MCF 10A (cell line): ENCODE results near the gene ARL11. TPM values are rescaled to one million over a fixed set of nuclear protein-coding genes. Genes with fewer than 3 reads are reported as not detected.

ENCODE experiments used
- Bru-seq: library from RNA; stranded (reverse); fragments of 400-500 nt; gene quantifications from one replicate; lab custom pipeline; 2021; lab: Mats Ljungman, UMichigan
- BruChase-seq, 2 experiments: library from RNA; stranded (reverse); fragments of 400-500 nt; gene quantifications; one replicate each; lab custom pipeline; 2021; lab: Mats Ljungman, UMichigan
- BruUV-seq: library from RNA; stranded (reverse); fragments of 400-500 nt; replicated peaks from 2 replicates; lab custom pipeline; 2021; lab: Mats Ljungman, UMichigan
- CTCF ChIA-PET: fragments of 300-600 bp; sonication (Branson Sonifier 250); formaldehyde crosslinking; extraction: SDS; loops from one replicate; lab custom pipeline; 2021; ENCODE audit warnings: antibody characterized with exemption, inconsistent platforms; lab: Yijun Ruan, JAX
- POLR2A ChIA-PET: fragments of 300-600, 350-650 bp; sonication (Branson Sonifier 250); formaldehyde crosslinking; extraction: SDS; loops from one replicate; lab custom pipeline; 2020; ENCODE audit warnings: antibody characterized with exemption, inconsistent platforms; lab: Yijun Ruan, JAX
- DNase-seq: peaks from one replicate; pipeline ENCODE4 v3.0.0-alpha.2; 2018; ENCODE audit not compliant: unreplicated experiment
- H3K27ac Mint-ChIP-seq: one replicate; pipeline ENCODE4 v1.8.0; 2022; ENCODE audit warnings: mild to moderate bottlenecking, low read depth, mixed read lengths; ENCODE audit not compliant: unreplicated experiment
- H3K27me3 Mint-ChIP-seq: one replicate; pipeline ENCODE4 v1.8.0; 2022; ENCODE audit warnings: mixed read lengths; ENCODE audit not compliant: insufficient read depth, unreplicated experiment
- H3K36me3 Mint-ChIP-seq: one replicate; pipeline ENCODE4 v1.8.0; 2022; ENCODE audit warnings: mild to moderate bottlenecking, moderate library complexity, mixed read lengths; ENCODE audit not compliant: insufficient read depth, unreplicated experiment
- H3K4me1 Mint-ChIP-seq: one replicate; pipeline ENCODE4 v1.8.0; 2022; ENCODE audit warnings: mixed read lengths; ENCODE audit not compliant: insufficient read depth, unreplicated experiment
- H3K4me3 Mint-ChIP-seq: one replicate; pipeline ENCODE4 v1.8.0; 2022; ENCODE audit warnings: mild to moderate bottlenecking, moderate library complexity, mixed read lengths; ENCODE audit not compliant: unreplicated experiment
- H3K9me3 Mint-ChIP-seq: one replicate; pipeline ENCODE4 v1.8.0; 2022; ENCODE audit warnings: mixed read lengths; ENCODE audit not compliant: unreplicated experiment
- intact Hi-C: fragments of 100-400 bp; cut with micrococcal nuclease; formaldehyde crosslinking; loops from 2 replicates; pipeline ENCODE4 v1.14.1; 2022
- long read RNA-seq: library from polyadenylated mRNA; stranded (forward); transcript quantifications from one replicate; pipeline ENCODE4 v2.0.0, GENCODE V29; 2022
- total RNA-seq: library from RNA; stranded (reverse); gene quantifications from 2 replicates; pipeline ENCODE4 v1.2.3, GENCODE V29; 2022
- TF ChIP-seq, protein P1 (sequence below): fragments of 200-600 bp; IDR thresholded peaks from one replicate; pipeline ENCODE4 v1.8.0; 2022; ENCODE audit warnings: antibody characterized with exemption, mild to moderate bottlenecking; ENCODE audit not compliant: unreplicated experiment

Gene ARL11
- total RNA-seq (not detected in 2 replicates), Bru-seq, nascent RNA (percentile 16 among the genes with signal in this experiment), BruChase-seq, experiment 1, labeled RNA remaining after a 6-hour chase (not detected), BruChase-seq, experiment 2, labeled RNA remaining after a 2-hour chase (not detected)
- long read RNA-seq = 0 reads

- DNase-seq = no peak
- Mint-ChIP-seq H3K4me1 (no peaks in the 10 kb centered on the region), H3K27ac (no peak within 1 kb of the TSS), H3K27me3 (no peaks in the 10 kb centered on the region), H3K4me3 (no peak within 1 kb of the TSS), H3K9me3 (no peaks in the 10 kb centered on the region), H3K36me3 (no peaks in the 10 kb centered on the region)
- BruUV-seq = no TSS peak
- TF ChIP-seq, protein P1, sequence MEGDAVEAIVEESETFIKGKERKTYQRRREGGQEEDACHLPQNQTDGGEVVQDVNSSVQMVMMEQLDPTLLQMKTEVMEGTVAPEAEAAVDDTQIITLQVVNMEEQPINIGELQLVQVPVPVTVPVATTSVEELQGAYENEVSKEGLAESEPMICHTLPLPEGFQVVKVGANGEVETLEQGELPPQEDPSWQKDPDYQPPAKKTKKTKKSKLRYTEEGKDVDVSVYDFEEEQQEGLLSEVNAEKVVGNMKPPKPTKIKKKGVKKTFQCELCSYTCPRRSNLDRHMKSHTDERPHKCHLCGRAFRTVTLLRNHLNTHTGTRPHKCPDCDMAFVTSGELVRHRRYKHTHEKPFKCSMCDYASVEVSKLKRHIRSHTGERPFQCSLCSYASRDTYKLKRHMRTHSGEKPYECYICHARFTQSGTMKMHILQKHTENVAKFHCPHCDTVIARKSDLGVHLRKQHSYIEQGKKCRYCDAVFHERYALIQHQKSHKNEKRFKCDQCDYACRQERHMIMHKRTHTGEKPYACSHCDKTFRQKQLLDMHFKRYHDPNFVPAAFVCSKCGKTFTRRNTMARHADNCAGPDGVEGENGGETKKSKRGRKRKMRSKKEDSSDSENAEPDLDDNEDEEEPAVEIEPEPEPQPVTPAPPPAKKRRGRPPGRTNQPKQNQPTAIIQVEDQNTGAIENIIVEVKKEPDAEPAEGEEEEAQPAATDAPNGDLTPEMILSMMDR = no peak
- POLR2A ChIA-PET = interaction anchor here (0.9 kb wide), 1 partner anchor 14 kb away, joined by 3 read pairs; no protein-coding TSS in a partner anchor
- intact Hi-C loops = no loop called here
- CTCF ChIA-PET = interaction anchor here (0.5 to 0.7 kb wide), 3 partner anchors 327 to 1267 kb away, joined by 3 to 6 read pairs (median 5); no protein-coding TSS in a partner anchor
Measured at GRCh38 chr13:49627831-49628652, at the start of gene ARL11. Gene ARL11 (plus strand): TSS chr13:49628507. CDS start chr13:49630448, 1,941 bp downstream.

DNA sequence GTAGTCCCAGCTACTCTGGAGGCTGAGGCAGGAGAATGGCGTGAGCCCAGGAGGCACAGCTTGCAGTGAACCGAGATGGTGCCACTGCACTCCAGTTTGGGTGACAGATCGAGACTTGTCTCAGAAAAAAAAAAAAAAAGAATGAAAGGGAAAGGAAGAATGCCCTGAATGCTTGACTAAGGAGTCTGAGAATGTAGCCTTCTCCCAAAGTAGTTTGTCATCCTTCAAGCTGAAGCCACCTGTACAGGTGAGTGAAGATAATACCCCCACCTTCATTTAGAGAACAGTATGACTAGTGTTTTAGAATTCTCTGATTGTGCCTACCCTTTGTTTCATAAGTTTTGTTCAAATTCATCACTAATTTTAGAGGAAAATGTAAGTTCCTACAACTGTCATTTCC is 48.8 kb upstream of the ARL11 start:
- Mint-ChIP-seq H3K27ac (no peak overlapping the region), H3K9me3 (no peaks in the 10 kb centered on the region), H3K27me3 (no peaks in the 10 kb centered on the region), H3K4me1 (peaks cover 12% of the 10 kb centered on the region), H3K36me3 (peaks cover 15% of the 10 kb centered on the region), H3K4me3 (no peak overlapping the region)
- intact Hi-C loops = no loop called here
- TF ChIP-seq, protein P1 = no peak
- POLR2A ChIA-PET = interaction anchor here (0.6 kb wide), 1 partner anchor 18 kb away, joined by 7 read pairs; no protein-coding TSS in a partner anchor
- BruUV-seq = no TSS peak
- CTCF ChIA-PET = no interaction called here
- DNase-seq = no peak

- Mint-ChIP-seq H3K9me3 (no peaks in the 10 kb centered on the region), H3K4me1 (peaks cover 15% of the 10 kb centered on the region), H3K27me3 (no peaks in the 10 kb centered on the region), H3K4me3 (no peak overlapping the region), H3K27ac (peak overlapping the region; percentile 1), H3K36me3 (peaks cover 10% of the 10 kb centered on the region)
- ChIA-PET CTCF (no interaction called here), POLR2A (no interaction called here)
- BruUV-seq = no TSS peak
- DNase-seq = no peak
- TF ChIP-seq, protein P1 = no peak
- intact Hi-C loops = no loop called here
Measured at GRCh38 chr13:49580980-49581680, 47.2 kb upstream of the ARL11 start.
